Erythroblast (primary cell): ENCODE results near the gene TMEM95.

ENCODE experiments used
- GATA1 ChIP-seq: IDR thresholded peaks from 2 replicates; pipeline ENCODE4 v1.6.1; 2011; ENCODE audit warnings: low read depth, mild to moderate bottlenecking, control low read depth, low read length, moderate library complexity
- POLR2A ChIP-seq: IDR thresholded peaks from 2 replicates; pipeline ENCODE4 v1.6.1; 2011; ENCODE audit warnings: mild to moderate bottlenecking, low read length

GRCh38 chr17:7369825-7370224 is 14.9 kb downstream of the TMEM95 start:
- TF ChIP-seq GATA1 (no peak), POLR2A (no peak)
